HT-29 (cell line): Measurements from ENCODE around the gene IL27RA. TPM values are rescaled to one million over a fixed set of nuclear protein-coding genes. Genes with fewer than 3 reads are reported as not detected.

Source experiments
- total RNA-seq: library from RNA; depleted of rRNA; stranded (reverse); fragments of >200 nt; shearing (Covaris generic); gene quantifications from 2 replicates; pipeline ENCODE4 v1.2.3, GENCODE V29; 2014; rRNA removed

IL27RA gene
- total RNA-seq, 1 experiment from 2014 or later = 0.10 TPM

Other genes with a start within 250 kb of the IL27RA start
- 4.3 and 4.4 TPM in 2 replicates for gene ZSWIM4, start 236.3 kb upstream of the IL27RA start, total RNA-seq
- not detected in 2 replicates for gene NANOS3, start 154.6 kb upstream of the IL27RA start, total RNA-seq
- gene BRME1, start 125.6 kb upstream of the IL27RA start, total RNA-seq = 2.2 and 3.9 TPM in 2 replicates
- 36.0 and 39.6 TPM in 2 replicates for gene CC2D1A, start 125.6 kb upstream of the IL27RA start, total RNA-seq
- 0.34 and 1.1 TPM in 2 replicates for gene PODNL1, start 93.3 kb upstream of the IL27RA start, total RNA-seq
- 46.6 and 47.2 TPM in 2 replicates for gene DCAF15, start 79.3 kb upstream of the IL27RA start, total RNA-seq
- 6.0 and 6.2 TPM in 2 replicates for gene RFX1, start 25.4 kb upstream of the IL27RA start, total RNA-seq
- gene RLN3, start 3.6 kb upstream of the IL27RA start, total RNA-seq = not detected in 2 replicates
- gene PALM3, start 30.3 kb downstream of the IL27RA start, total RNA-seq = 0.08 and 0.20 TPM in 2 replicates
- 0.37 and 0.74 TPM in 2 replicates for gene MISP3, start 41.0 kb downstream of the IL27RA start, total RNA-seq
- not detected in 2 replicates for gene C19orf67, start 54.0 kb downstream of the IL27RA start, total RNA-seq
- gene SAMD1, start 59.0 kb downstream of the IL27RA start, total RNA-seq = 71.7 and 89.0 TPM in 2 replicates
- gene PRKACA, start 86.0 kb downstream of the IL27RA start, total RNA-seq = 19.4 and 25.0 TPM in 2 replicates
- gene ASF1B, start 104.8 kb downstream of the IL27RA start, total RNA-seq = 95.9 and 102 TPM in 2 replicates
- 1.2 and 2.0 TPM in 2 replicates for gene ADGRL1, start 174.4 kb downstream of the IL27RA start, total RNA-seq